NCI-H2081 treated with DMSO at 0.1 percent for 48 hours (cell line): ENCODE results near the gene PUS3.

Experiments
- DNase-seq: peaks from one replicate; lab custom pipeline; 2025; lab: John Stamatoyannopoulos, UW

The PUS3 gene

DNA sequence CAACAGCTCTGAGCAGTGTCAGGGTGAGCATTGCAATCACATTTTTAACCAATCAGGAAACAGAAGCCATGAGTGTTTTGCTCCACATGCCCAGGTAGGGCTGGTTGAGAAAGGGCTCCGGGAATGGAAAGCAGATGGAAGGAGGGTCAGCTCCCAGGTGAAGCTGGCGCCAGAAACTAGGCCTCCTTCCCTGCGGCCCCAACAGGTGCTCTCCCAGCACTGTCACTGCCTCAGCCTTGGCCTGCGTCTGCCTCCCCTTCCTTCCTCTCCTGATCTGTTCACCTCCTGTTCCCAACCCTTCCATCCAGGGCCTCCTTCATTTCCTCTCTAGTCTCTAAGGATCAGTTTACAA, 38.2 kb upstream of the PUS3 start:
- no peak for DNase-seq

DNA sequence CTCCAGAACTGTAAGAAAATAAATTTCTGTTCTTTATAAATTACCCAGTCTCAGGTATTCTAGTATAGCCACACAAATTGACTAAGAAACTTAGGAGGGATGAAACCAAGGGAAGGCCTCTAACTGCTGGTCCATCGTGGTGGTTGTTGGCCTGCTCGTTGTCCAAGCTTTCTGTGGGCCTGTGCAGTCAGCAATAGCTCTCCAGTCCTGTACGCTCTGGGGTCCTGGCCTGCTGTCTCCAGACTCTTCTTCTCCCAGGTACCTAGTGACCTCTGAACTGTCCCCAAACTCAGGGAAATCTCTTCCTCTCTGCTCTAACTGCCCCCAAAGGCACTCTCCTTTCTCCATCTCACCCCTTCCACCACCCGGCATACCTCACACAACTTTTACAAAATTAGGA, 37.1 kb upstream of the PUS3 start:
- no peak for DNase-seq

DNA sequence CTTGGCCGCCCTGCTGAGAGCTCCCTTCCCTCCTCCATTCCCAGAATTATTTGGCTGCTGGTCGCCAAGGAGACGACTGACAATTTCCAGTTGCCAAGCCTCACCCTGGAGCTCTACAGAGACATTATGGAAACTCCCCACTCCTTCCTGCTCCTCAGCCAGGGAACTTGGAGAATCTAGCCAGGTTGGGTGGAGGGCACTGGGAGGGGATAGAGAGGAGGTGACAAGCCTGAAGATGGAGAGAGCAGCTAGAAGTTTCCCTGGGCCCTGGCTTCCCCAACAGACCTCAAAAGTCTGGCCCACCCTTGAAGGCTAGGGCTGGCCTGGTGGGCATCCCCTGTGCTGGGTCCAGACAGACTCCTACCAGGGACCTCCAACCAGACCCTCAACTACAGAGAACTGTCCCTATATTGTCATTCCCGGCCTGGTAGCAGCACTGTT, 36.1 kb upstream of the PUS3 start:
- no peak for DNase-seq

- DNase-seq = no peak
Measured at GRCh38 chr11:125938418-125938817, 35.4 kb upstream of the PUS3 start.

DNA sequence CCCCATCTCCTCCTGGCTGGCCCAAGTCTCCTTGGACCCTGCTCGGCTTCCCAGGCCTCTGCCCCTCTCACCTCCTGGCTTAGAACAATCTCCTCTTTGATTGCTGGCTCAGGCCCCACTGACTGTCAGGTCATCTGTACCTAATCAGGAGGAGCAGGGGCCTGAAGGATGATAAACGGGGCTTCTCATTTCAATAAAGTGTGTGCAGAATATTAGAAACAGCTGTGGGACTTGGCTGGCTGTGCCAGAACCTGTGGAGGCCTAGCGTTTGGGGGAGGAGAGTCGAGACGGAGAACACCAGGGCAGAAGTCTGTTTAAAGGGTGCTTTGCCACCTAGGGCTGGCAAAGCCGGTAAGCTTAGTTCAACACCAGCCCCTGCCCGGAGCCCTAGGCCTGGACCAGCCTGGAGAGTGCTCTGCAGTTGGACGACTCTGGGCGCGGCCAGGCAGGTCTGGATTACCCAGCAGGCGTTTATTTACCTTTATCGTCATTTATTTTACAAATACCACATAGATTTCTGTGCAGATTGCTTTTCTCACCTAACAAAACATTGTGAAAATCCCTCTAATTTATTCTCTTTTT, 32.7 kb upstream of the PUS3 start:
- DNase-seq = no peak

DNA sequence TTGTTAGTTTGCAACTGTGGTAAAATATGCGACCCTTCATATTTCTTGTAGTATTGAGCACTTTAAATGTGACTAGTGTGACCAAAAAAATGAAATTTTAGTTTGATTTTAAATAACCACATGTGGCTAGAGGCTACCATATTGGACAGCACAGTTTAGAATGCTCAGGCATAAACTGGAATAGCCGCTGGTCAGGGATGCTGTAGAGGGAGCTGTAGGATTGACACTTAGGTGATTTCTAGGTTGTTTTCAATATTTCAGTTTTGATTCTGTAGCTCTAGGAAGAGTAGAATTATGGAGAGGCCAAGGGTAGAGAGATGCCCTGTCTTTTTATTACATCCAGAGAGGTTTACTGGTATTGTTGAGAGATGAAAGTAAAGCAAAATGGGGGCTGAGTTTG, 32.0 kb upstream of the PUS3 start:
- no peak for DNase-seq

DNA sequence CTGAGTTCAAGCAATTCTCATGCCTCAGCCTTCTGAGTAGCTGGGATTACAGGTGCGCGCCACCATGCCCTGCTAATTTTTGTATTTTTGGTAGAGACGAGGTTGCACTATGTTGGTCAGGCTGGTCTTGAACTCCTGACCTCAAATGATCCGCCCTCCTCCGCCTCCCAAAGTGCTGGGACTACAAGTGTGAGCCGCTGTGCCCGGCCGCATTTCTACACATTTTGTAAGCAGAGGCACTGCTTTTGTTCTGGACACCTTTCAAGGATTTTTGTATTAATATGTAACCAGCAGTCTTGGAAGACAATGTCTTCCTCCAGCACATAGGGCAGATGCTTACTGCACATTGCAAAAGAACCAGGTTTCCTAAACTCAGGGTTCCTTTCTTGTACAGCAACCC, 31.5 kb upstream of the PUS3 start:
- DNase-seq = no peak

GRCh38 chr11:125933030-125933813, 30.2 kb upstream of the PUS3 start:
- no peak for DNase-seq

GRCh38 chr11:125932301-125932700, 29.3 kb upstream of the PUS3 start:
- no peak for DNase-seq

DNA sequence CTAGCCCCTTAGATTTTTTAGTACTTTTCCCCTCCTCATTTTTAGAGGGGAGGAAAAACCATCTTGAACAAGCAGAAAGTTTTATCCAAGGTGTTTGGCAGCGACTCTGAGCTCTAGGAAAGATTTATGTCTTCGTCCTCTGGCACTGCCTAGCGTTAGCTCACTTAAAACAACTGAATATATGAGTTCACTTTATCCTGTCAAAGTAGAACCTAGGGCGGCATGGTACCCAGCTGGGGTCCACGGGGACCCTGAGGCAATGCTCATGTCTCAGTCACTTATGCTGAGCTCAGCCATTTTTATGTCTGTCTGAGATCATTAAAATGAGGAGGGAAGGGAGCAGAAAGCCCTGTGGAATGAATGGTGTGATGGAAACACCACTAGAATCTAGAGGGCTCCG, 28.7 kb upstream of the PUS3 start:
- DNase-seq = no peak

- DNase-seq = no peak
Measured at GRCh38 chr11:125931116-125931515, 28.1 kb upstream of the PUS3 start.

DNA sequence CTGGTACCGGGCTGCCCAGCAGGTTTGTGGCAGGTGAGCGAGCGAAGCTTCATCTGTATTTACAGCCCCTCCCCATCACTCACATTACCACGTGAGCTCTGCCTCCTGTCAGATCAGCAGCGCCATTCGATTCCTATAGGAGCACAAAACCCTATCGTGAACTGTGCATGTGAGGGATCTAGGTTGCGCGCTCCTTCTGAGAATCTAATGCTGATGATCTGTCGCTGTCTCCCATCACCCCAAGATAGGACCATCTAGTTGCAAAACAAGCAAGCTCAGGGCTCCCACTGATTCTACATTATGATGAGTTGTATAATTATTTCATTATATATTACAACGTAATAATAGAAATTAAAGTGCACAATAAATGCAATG, 27.1 kb upstream of the PUS3 start:
- DNase-seq = no peak

DNA sequence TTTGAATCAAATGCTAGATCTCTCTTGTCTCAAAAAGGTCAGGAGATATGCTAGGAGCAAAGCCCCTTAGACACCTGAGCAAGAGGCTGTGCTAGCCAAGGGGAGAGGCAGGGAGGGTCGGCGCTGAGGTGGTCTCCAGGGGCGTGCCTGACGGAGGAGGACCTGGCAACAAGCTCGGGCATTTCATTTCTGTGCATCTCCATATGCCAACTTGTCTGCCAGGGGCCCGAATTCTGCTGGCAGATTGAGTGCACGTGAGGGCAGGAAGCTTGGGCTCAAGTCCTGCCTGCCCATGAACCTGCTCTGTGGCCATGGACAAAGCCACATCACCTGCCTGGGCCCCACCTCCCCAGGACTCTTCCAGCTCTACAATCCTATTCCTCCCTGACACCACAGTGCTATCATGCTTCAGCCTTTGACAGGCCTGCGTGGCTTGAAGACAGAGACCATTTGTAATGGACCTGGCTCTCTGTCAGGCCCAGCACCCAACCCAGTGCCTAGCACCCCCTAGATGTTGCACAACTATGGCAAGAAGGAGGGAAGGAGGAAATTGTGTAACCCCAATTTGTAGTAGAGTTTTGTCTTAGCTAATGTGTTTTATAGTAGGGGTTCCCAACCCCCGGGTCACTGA, 26.6 kb upstream of the PUS3 start:
- DNase-seq = no peak

DNA sequence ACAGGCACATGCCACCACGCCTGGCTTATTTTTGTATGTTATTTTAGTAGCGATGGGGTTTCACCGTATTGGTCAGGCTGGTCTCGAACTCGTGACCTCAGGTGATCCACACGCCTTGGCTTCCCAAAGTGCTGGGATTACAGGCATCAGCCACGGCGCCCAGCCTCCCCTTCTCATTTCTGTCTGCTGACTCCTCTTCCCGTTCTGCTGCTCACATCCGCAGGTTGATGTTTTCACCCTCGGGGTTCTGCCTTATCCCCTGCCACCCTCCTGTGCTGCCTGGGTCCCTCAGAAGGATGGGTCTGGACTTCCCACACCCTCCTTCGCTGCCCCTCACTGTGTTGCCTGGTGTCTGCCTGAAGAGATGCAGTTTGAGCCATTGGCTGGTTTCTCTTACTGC, 23.7 kb upstream of the PUS3 start:
- no peak for DNase-seq

DNA sequence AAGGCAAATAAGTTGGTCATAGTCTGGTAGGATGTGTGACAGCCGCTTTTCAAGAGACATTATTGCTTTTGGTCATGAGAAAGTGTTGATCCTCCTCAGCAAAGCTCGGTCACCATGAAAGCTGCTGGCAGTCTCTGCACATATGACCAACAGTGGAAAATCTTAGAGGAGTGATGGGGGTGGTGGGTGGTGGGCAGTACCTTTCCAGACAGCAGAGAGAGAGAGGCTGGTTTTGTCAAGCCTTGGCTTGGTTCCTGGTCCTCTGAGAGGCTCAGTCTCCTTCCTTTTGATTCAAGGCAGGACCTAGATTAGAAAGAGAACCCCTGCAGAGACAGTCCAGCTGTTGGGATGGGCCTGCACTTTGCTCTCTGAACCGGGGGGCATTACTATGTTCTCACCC, 22.8 kb upstream of the PUS3 start:
- DNase-seq = no peak

- peak; percentile 28 for DNase-seq
Measured at GRCh38 chr11:125925247-125925740, 22.3 kb upstream of the PUS3 start.

GRCh38 chr11:125924384-125925007, 21.5 kb upstream of the PUS3 start:
- DNase-seq = no peak

DNA sequence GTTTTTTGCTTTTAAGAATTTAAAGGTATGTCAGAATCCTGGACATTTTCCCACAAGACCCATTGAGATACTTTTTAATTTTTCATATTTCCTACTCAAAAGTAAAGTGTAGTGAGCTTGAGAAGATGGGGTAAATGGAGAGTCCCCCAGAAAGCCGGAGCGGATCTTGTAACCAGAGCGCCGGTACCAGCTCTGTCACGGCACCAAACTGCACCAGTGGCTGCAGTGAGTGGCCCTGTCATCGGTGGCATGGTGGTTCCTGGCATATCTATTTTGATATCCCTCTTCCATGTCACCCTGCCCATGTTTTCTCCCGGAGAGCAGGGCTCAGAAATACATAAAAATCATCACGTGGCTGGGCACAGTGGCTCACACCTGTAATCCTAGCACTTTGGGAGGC, 20.6 kb upstream of the PUS3 start:
- DNase-seq = no peak

DNA sequence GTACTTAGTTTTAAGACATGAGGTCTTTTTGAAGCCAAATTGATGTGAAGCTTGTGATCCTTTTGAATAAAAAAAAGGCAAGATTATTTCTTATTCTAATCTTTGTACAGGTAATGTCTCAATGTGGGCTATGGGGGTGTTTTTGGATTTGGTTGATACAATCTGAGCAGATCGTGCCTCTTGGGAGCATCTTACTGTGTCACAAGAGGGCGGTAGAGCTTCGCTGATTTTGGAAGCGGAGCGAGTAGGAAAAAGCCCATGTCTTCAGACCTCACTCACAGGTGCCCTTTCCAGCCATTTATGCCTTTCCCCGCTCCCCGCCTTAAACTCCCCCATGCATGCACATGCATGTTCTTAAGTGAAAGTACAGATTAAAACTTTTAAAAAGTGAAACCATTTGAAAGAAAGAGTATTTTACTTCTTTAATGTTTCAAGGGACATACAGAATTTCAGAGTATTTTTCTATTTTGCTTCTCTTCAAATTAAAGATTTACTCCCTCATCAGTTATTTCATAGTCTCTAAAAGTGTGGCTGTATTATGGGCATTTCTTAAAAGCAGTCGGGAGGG, 20.1 kb upstream of the PUS3 start:
- peak; percentile 4 for DNase-seq

- no peak for DNase-seq
Measured at GRCh38 chr11:125922156-125922555, 19.1 kb upstream of the PUS3 start.

GRCh38 chr11:125921042-125921441, 18.0 kb upstream of the PUS3 start:
- no peak for DNase-seq

GRCh38 chr11:125918140-125918840, 15.3 kb upstream of the PUS3 start:
- DNase-seq = no peak
